ENCODE results near the gene OR52K1. TPM values are rescaled to one million over a fixed set of nuclear protein-coding genes. Genes with fewer than 3 reads are reported as not detected.

OR52K1 gene
- total RNA-seq, 1 experiment from 2014 or later, result not detected

DNA sequence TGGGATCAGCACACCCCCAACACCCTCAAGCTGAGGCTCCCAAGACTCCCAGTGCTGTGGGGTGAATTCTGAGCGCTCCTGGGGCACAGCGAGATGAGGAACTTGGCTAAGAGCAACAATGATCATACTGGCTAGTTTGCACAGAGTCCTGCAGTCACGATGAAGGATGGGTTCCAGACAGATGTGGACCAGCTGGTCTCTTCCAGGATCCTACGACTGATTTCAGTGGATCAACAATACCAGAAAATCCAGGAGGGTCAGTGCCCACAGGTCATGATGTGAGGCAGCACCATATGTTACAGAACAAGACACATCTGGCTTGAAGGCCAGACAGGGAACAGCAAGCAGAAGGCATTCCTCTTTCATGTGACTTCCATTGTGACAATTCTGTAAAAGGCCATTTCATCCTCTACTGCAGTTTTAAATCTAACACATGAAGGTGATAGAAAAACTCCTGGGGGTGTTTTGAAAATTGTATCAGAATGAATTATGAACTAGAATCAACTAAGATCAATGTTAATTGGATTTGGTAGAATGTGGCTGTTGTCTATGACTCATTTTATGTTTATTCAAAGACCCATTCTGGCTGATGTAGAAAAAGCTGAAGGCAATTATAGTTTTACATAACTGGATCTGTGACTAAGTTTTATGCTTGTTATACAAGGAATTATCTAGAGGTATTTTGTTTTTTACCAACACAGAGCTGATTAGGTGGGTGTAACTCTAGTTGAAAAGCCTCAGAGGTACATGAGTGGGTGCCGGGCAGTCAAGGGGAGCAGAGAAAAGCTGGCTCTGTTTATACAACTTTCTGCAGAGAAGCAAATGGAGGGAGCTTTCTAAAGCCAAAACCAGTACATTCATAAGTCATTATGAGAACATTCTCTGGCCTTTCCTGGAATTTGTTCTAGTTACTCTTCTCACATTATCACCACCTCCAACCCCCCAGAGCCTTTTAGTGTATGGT lies 29.1 kb downstream of the OR52K1 start:
- H2AFZ ChIP-seq (ENCODE audit: low read length), result no peak overlapping the region
- no peak overlapping the region for H3K9ac ChIP-seq (ENCODE audit: low read length)
- no peak overlapping the region for H3K27ac ChIP-seq (ENCODE audit: low read length)
- TF ChIP-seq EZH2phosphoT487 (IDR thresholded peaks at IDR 0.05; ENCODE audit: borderline replicate concordance, low read length) (no peak), EZH2 (IDR thresholded peaks at IDR 0.05; ENCODE audit: low read length, unreplicated experiment) (no peak)
- TF ChIP-seq, protein P1, sequence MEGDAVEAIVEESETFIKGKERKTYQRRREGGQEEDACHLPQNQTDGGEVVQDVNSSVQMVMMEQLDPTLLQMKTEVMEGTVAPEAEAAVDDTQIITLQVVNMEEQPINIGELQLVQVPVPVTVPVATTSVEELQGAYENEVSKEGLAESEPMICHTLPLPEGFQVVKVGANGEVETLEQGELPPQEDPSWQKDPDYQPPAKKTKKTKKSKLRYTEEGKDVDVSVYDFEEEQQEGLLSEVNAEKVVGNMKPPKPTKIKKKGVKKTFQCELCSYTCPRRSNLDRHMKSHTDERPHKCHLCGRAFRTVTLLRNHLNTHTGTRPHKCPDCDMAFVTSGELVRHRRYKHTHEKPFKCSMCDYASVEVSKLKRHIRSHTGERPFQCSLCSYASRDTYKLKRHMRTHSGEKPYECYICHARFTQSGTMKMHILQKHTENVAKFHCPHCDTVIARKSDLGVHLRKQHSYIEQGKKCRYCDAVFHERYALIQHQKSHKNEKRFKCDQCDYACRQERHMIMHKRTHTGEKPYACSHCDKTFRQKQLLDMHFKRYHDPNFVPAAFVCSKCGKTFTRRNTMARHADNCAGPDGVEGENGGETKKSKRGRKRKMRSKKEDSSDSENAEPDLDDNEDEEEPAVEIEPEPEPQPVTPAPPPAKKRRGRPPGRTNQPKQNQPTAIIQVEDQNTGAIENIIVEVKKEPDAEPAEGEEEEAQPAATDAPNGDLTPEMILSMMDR (conservative IDR thresholded peaks at IDR 0.05; ENCODE audit: low read depth, low read length), result no peak
- no peaks in the 10 kb centered on the region for H3K79me2 ChIP-seq (ENCODE audit: low read length)
- no peak for ATAC-seq
- intact Hi-C loops (cut with micrococcal nuclease), result no loop called here
- DNase-seq, result no peak
- H3K9me3 ChIP-seq (ENCODE audit: low read length), result no peaks in the 10 kb centered on the region
- no peak overlapping the region for H3K4me3 ChIP-seq (ENCODE audit: low read length)
- H4K20me1 ChIP-seq (ENCODE audit: low read length), result no peaks in the 10 kb centered on the region
- no peaks in the 10 kb centered on the region for H3K4me1 ChIP-seq (ENCODE audit: insufficient read depth, low read length)
- H3K27me3 ChIP-seq (ENCODE audit: low read length), result peaks cover 19% of the 10 kb centered on the region; the same call in 1 of the 2 replicates
- H3K9me2 ChIP-seq (replicated peaks; ENCODE audit: low read length), result no peaks in the 10 kb centered on the region
- no peaks in the 10 kb centered on the region for H3F3A ChIP-seq (ENCODE audit: low read length, unreplicated experiment)
- no peaks in the 10 kb centered on the region for H3K36me3 ChIP-seq (ENCODE audit: low read depth, low read length)
- CTCF ChIA-PET, result no interaction called here
- POLR2A ChIA-PET (ENCODE audit: unreplicated experiment), result no interaction called here
- no TSS peak for BruUV-seq (replicated peaks)
- H3K4me2 ChIP-seq (ENCODE audit: low read length), result no peak overlapping the region

DNA sequence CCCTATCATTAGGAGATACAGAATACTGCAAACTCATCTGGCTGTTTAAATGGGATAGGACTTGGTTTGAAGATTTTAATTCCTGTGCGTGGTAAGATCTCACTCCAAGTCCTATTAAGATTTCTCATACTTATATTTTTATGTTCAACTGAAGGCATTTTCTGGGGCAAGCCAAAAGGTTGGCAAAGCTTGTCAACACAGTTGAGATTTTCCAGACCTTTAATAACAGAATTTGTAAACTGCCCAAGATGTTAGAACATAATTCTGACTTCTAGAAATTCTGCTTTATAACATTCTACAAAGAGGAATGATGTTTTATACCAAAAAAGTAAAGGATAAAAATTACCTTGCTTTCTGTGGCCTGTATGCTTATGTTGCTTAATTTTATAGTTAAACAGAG lies 31.8 kb downstream of the OR52K1 start:
- Histone ChIP-seq H3K36me3 (ENCODE audit: low read depth, low read length) (no peaks in the 10 kb centered on the region), H4K20me1 (ENCODE audit: low read length) (no peaks in the 10 kb centered on the region), H3F3A (ENCODE audit: low read length, unreplicated experiment) (no peaks in the 10 kb centered on the region), H3K4me2 (ENCODE audit: low read length) (no peak overlapping the region), H3K9me2 (replicated peaks; ENCODE audit: low read length) (no peaks in the 10 kb centered on the region), H3K9me3 (ENCODE audit: low read length) (no peaks in the 10 kb centered on the region), H3K9ac (ENCODE audit: low read length) (no peak overlapping the region), H3K4me3 (ENCODE audit: low read length) (no peak overlapping the region), H3K4me1 (ENCODE audit: insufficient read depth, low read length) (no peaks in the 10 kb centered on the region), H3K27ac (ENCODE audit: low read length) (no peak overlapping the region), H3K27me3 (ENCODE audit: low read length) (peaks cover 34% of the 10 kb centered on the region), H3K79me2 (ENCODE audit: low read length) (no peaks in the 10 kb centered on the region), H2AFZ (ENCODE audit: low read length) (no peak overlapping the region)
- POLR2A ChIA-PET (ENCODE audit: unreplicated experiment), result no interaction called here
- DNase-seq (no peak), ATAC-seq (no peak)
- CTCF ChIA-PET, result no interaction called here
- no TSS peak for BruUV-seq (replicated peaks)
- TF ChIP-seq EZH2phosphoT487 (IDR thresholded peaks at IDR 0.05; ENCODE audit: borderline replicate concordance, low read length) (no peak), EZH2 (IDR thresholded peaks at IDR 0.05; ENCODE audit: low read length, unreplicated experiment) (no peak)
- TF ChIP-seq, protein P1 (conservative IDR thresholded peaks at IDR 0.05; ENCODE audit: low read depth, low read length), result no peak
- intact Hi-C loops (cut with micrococcal nuclease), result no loop called here

DNA sequence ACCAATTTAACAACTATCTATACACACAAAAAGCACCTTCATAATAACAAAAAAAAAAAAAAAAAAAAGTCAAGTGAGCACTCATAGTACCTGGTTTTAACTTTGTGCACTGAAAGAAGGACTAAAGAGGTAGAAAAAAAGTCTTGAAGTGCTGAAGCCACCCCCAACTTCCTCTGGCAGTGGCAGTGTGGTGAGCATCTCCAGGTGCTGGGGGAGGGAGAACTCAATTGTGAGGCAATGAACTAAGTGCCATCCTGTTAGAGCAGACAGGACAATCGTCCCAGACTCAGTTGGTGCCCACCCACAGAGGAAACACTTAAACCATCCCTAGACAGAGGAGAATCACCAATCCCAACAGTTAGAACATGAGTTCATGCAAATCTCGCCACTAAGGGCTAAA lies 39.9 kb downstream of the OR52K1 start:
- no peak overlapping the region for H2AFZ ChIP-seq (ENCODE audit: low read length)
- H3K9me2 ChIP-seq (replicated peaks; ENCODE audit: low read length), result no peaks in the 10 kb centered on the region
- no peaks in the 10 kb centered on the region for H3F3A ChIP-seq (ENCODE audit: low read length, unreplicated experiment)
- no peak overlapping the region for H3K27ac ChIP-seq (ENCODE audit: low read length)
- DNase-seq (no peak), ATAC-seq (no peak)
- no peaks in the 10 kb centered on the region for H3K4me1 ChIP-seq (ENCODE audit: insufficient read depth, low read length)
- H3K79me2 ChIP-seq (ENCODE audit: low read length), result no peaks in the 10 kb centered on the region
- TF ChIP-seq EZH2phosphoT487 (IDR thresholded peaks at IDR 0.05; ENCODE audit: borderline replicate concordance, low read length) (no peak), EZH2 (IDR thresholded peaks at IDR 0.05; ENCODE audit: low read length, unreplicated experiment) (no peak)
- TF ChIP-seq, protein P1 (conservative IDR thresholded peaks at IDR 0.05; ENCODE audit: low read depth, low read length), result no peak
- no TSS peak for BruUV-seq (replicated peaks)
- ChIA-PET POLR2A (ENCODE audit: unreplicated experiment) (no interaction called here), CTCF (no interaction called here)
- H3K4me3 ChIP-seq (ENCODE audit: low read length), result no peak overlapping the region
- peaks cover 21% of the 10 kb centered on the region for H3K27me3 ChIP-seq (ENCODE audit: low read length)
- H3K4me2 ChIP-seq (ENCODE audit: low read length), result no peak overlapping the region
- H3K36me3 ChIP-seq (ENCODE audit: low read depth, low read length), result no peaks in the 10 kb centered on the region
- H3K9me3 ChIP-seq (ENCODE audit: low read length), result no peaks in the 10 kb centered on the region
- no peaks in the 10 kb centered on the region for H4K20me1 ChIP-seq (ENCODE audit: low read length)
- intact Hi-C loops (cut with micrococcal nuclease), result no loop called here
- no peak overlapping the region for H3K9ac ChIP-seq (ENCODE audit: low read length)

Data from PC-3 (cell line).